Measurements from ENCODE around the gene PLCH1.

PLCH1 gene

DNA sequence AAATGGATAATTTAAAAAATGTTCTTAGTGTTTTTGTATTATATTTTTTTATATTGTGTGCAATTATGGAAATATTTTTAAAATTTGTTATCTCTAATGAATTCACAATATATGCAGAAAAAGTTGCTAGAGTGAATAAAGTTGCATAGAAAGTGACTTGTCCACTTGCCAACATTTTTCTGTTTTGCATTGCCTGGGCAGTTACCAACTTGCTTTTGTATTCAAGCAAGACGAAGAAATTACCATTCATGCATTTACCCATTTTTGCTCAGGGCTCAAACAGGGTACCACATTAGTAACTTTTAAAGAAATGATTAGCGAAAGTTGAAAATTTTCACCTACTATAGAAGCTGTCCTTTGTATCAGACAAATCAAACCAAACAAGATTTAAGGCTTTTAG lies 298.5 kb downstream of the PLCH1 start:
- Histone ChIP-seq H3K79me2 (ENCODE audit: control insufficient read depth, low read length) (no peaks in the 10 kb centered on the region), H3F3A (ENCODE audit: control insufficient read depth, insufficient read depth) (no peaks in the 10 kb centered on the region), H3K9me2 (replicated peaks; ENCODE audit: control insufficient read depth, low read length) (no peaks in the 10 kb centered on the region), H3K9me3 (ENCODE audit: control insufficient read depth, insufficient read depth, low read length) (no peaks in the 10 kb centered on the region), H3K4me2 (ENCODE audit: low read length) (no peak overlapping the region), H3K27me3 (ENCODE audit: control insufficient read depth, low read length) (no peaks in the 10 kb centered on the region), H3K36me3 (ENCODE audit: control insufficient read depth, low read length) (no peaks in the 10 kb centered on the region), H3K27ac (ENCODE audit: low read depth, low read length) (no peak overlapping the region), H3K4me3 (ENCODE audit: low read length) (no peak overlapping the region), H3K4me1 (ENCODE audit: control insufficient read depth, low read length) (no peaks in the 10 kb centered on the region), H4K20me1 (ENCODE audit: control insufficient read depth, insufficient read depth, low read depth, low read length) (no peaks in the 10 kb centered on the region)
- TF ChIP-seq EZH2phosphoT487 (IDR thresholded peaks at IDR 0.05; ENCODE audit: borderline replicate concordance, low read length), result no peak
- TF ChIP-seq, protein P1, sequence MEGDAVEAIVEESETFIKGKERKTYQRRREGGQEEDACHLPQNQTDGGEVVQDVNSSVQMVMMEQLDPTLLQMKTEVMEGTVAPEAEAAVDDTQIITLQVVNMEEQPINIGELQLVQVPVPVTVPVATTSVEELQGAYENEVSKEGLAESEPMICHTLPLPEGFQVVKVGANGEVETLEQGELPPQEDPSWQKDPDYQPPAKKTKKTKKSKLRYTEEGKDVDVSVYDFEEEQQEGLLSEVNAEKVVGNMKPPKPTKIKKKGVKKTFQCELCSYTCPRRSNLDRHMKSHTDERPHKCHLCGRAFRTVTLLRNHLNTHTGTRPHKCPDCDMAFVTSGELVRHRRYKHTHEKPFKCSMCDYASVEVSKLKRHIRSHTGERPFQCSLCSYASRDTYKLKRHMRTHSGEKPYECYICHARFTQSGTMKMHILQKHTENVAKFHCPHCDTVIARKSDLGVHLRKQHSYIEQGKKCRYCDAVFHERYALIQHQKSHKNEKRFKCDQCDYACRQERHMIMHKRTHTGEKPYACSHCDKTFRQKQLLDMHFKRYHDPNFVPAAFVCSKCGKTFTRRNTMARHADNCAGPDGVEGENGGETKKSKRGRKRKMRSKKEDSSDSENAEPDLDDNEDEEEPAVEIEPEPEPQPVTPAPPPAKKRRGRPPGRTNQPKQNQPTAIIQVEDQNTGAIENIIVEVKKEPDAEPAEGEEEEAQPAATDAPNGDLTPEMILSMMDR (IDR thresholded peaks at IDR 0.05; ENCODE audit: low read depth, low read length, poor library complexity, severe bottlenecking), result no peak

DNA sequence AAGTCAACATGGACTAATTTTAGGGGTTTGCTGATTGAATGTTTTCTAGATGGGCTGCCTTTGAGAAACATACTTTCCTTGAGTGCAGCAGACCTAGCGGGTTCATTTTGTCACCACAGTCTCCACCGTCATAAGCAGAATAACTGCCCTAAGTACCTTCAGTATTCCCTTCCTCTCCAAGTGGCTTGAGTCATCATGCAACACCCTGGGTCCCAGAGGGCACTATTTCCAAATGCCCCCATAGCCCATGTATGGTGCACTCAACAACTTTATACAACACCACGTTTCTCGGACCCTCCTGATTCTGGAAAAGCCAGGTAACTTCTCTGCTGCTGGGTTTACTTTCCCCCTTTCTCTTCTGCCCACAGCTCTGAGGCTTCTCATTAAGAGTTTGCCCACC lies 300.1 kb downstream of the PLCH1 start:
- no peak overlapping the region for H3K27ac ChIP-seq (ENCODE audit: low read depth, low read length)
- no peaks in the 10 kb centered on the region for H3F3A ChIP-seq (ENCODE audit: control insufficient read depth, insufficient read depth)
- no peak overlapping the region for H3K4me3 ChIP-seq (ENCODE audit: low read length)
- no peaks in the 10 kb centered on the region for H3K9me2 ChIP-seq (replicated peaks; ENCODE audit: control insufficient read depth, low read length)
- no peaks in the 10 kb centered on the region for H3K9me3 ChIP-seq (ENCODE audit: control insufficient read depth, insufficient read depth, low read length)
- H3K4me2 ChIP-seq (ENCODE audit: low read length), result no peak overlapping the region
- no peaks in the 10 kb centered on the region for H3K4me1 ChIP-seq (ENCODE audit: control insufficient read depth, low read length)
- H3K79me2 ChIP-seq (ENCODE audit: control insufficient read depth, low read length), result no peaks in the 10 kb centered on the region
- no peaks in the 10 kb centered on the region for H4K20me1 ChIP-seq (ENCODE audit: control insufficient read depth, insufficient read depth, low read depth, low read length)
- no peaks in the 10 kb centered on the region for H3K27me3 ChIP-seq (ENCODE audit: control insufficient read depth, low read length)
- H3K36me3 ChIP-seq (ENCODE audit: control insufficient read depth, low read length), result no peaks in the 10 kb centered on the region
- TF ChIP-seq, protein P1 (IDR thresholded peaks at IDR 0.05; ENCODE audit: low read depth, low read length, poor library complexity, severe bottlenecking), result no peak
- TF ChIP-seq EZH2phosphoT487 (IDR thresholded peaks at IDR 0.05; ENCODE audit: borderline replicate concordance, low read length), result no peak

DNA sequence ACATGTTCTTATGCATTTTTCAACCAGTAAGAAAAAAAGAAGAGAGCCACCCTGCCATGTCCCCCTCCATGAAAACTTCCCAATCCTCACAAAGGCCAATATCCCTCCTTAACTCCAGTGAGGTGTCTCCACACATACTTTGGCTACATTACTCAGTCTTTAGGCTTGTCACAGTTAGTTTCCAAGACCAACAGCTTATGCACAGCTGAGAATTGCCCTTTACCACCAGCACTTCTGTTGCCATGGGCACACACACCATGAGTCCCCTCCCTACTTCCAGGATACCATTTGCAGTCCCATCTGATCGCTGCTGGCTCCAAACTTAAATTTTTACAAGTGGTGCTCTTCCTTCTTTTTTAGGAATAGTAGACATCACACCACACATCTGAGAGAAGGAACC lies 301.1 kb downstream of the PLCH1 start:
- Histone ChIP-seq H4K20me1 (ENCODE audit: control insufficient read depth, insufficient read depth, low read depth, low read length) (no peaks in the 10 kb centered on the region), H3K4me1 (ENCODE audit: control insufficient read depth, low read length) (no peaks in the 10 kb centered on the region), H3K4me3 (ENCODE audit: low read length) (no peak overlapping the region), H3K27me3 (ENCODE audit: control insufficient read depth, low read length) (no peaks in the 10 kb centered on the region), H3K36me3 (ENCODE audit: control insufficient read depth, low read length) (no peaks in the 10 kb centered on the region), H3K9me3 (ENCODE audit: control insufficient read depth, insufficient read depth, low read length) (no peaks in the 10 kb centered on the region), H3K9me2 (replicated peaks; ENCODE audit: control insufficient read depth, low read length) (no peaks in the 10 kb centered on the region), H3K79me2 (ENCODE audit: control insufficient read depth, low read length) (no peaks in the 10 kb centered on the region), H3F3A (ENCODE audit: control insufficient read depth, insufficient read depth) (no peaks in the 10 kb centered on the region), H3K4me2 (ENCODE audit: low read length) (no peak overlapping the region), H3K27ac (ENCODE audit: low read depth, low read length) (no peak overlapping the region)
- TF ChIP-seq EZH2phosphoT487 (IDR thresholded peaks at IDR 0.05; ENCODE audit: borderline replicate concordance, low read length), result no peak
- TF ChIP-seq, protein P1 (IDR thresholded peaks at IDR 0.05; ENCODE audit: low read depth, low read length, poor library complexity, severe bottlenecking), result no peak

DNA sequence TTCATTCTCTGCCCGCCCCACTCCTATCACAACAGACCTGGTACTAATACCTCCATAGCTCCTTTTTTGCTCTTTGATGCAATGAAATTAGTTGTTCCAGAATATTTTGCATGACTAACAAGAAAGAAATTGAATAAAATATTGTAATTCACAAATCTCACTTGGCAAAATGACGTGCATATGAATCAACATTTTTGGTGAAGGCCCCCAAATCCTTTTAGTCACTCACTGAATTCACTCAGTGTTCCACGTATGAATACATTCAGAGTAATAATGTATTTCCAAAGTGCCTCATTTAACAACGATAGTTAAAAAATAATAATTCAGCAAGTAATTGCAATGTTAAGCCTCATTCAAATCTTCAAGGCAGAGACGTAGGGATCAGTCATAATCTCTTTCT lies 302.8 kb downstream of the PLCH1 start:
- Histone ChIP-seq H3F3A (ENCODE audit: control insufficient read depth, insufficient read depth) (no peaks in the 10 kb centered on the region), H3K36me3 (ENCODE audit: control insufficient read depth, low read length) (no peaks in the 10 kb centered on the region), H3K79me2 (ENCODE audit: control insufficient read depth, low read length) (no peaks in the 10 kb centered on the region), H3K4me2 (ENCODE audit: low read length) (no peak overlapping the region), H3K4me1 (ENCODE audit: control insufficient read depth, low read length) (no peaks in the 10 kb centered on the region), H3K9me2 (replicated peaks; ENCODE audit: control insufficient read depth, low read length) (no peaks in the 10 kb centered on the region), H3K9me3 (ENCODE audit: control insufficient read depth, insufficient read depth, low read length) (no peaks in the 10 kb centered on the region), H4K20me1 (ENCODE audit: control insufficient read depth, insufficient read depth, low read depth, low read length) (no peaks in the 10 kb centered on the region), H3K4me3 (ENCODE audit: low read length) (no peak overlapping the region), H3K27me3 (ENCODE audit: control insufficient read depth, low read length) (no peaks in the 10 kb centered on the region), H3K27ac (ENCODE audit: low read depth, low read length) (no peak overlapping the region)
- TF ChIP-seq, protein P1 (IDR thresholded peaks at IDR 0.05; ENCODE audit: low read depth, low read length, poor library complexity, severe bottlenecking), result no peak
- no peak for TF ChIP-seq EZH2phosphoT487 (IDR thresholded peaks at IDR 0.05; ENCODE audit: borderline replicate concordance, low read length)
